A673 (cell line): ENCODE data around the gene ENAH. TPM values are rescaled to one million over a fixed set of nuclear protein-coding genes. Genes with fewer than 3 reads are reported as not detected.
"Not testable (repeated sequence)": the region's sequence is repeated elsewhere in the genome, so short reads cannot be mapped to it uniquely, and the experiment has no call there.

Source experiments
- BruUV-seq: library from RNA; stranded (reverse); fragments of 400-500 nt; replicated peaks from 2 replicates; lab custom pipeline; 2021; lab: Mats Ljungman, UMichigan
- CTCF ChIA-PET: fragments of 300-600 bp; sonication (Branson Sonifier 250); formaldehyde crosslinking; loops from one replicate; lab custom pipeline; 2022; ENCODE audit warnings: antibody characterized with exemption; lab: Charles Lee
- POLR2A ChIA-PET: fragments of 300-600 bp; sonication (Branson Sonifier 250); formaldehyde crosslinking; loops from one replicate; lab custom pipeline; 2022; ENCODE audit warnings: antibody characterized with exemption; ENCODE audit not compliant: low non-redundant PET; lab: Charles Lee
- DNase-seq: peaks from one replicate; pipeline ENCODE4 v3.0.0-alpha.2; 2015; ENCODE audit warnings: low spot score
- H3K27ac ChIP-seq: fragments of 200-600 bp; sonication (generic); 2 replicates; pipeline ENCODE4 v1.5.1; 2016; ENCODE audit warnings: mixed run types, low read depth, mild to moderate bottlenecking, mixed read lengths, antibody characterized with exemption, low read length; ENCODE audit not compliant: poor library complexity, severe bottlenecking
- H3K27me3 ChIP-seq: fragments of 200-600 bp; sonication (generic); replicated peaks from 2 replicates; pipeline ENCODE4 v1.6.1; 2017; ENCODE audit warnings: mixed run types, low read depth, mild to moderate bottlenecking, mixed read lengths, antibody characterized with exemption, low read length; ENCODE audit not compliant: insufficient read depth, poor library complexity
- H3K36me3 ChIP-seq: fragments of 200-600 bp; sonication (generic); 2 replicates; pipeline ENCODE4 v1.6.1; 2016; ENCODE audit warnings: mixed run types, mild to moderate bottlenecking, mixed read lengths, antibody characterized with exemption, low read length; ENCODE audit not compliant: insufficient read depth, poor library complexity, severe bottlenecking
- H3K4me1 ChIP-seq: fragments of 200-600 bp; sonication (generic); 2 replicates; pipeline ENCODE4 v1.6.1; 2017; ENCODE audit warnings: mixed run types, mild to moderate bottlenecking, mixed read lengths, antibody characterized with exemption, low read length; ENCODE audit not compliant: insufficient read depth, poor library complexity, severe bottlenecking
- H3K4me3 ChIP-seq: fragments of 200-600 bp; sonication (generic); 2 replicates; pipeline ENCODE4 v1.5.1; 2016; ENCODE audit warnings: low read depth, mixed run types, mild to moderate bottlenecking, mixed read lengths, low read length; ENCODE audit not compliant: poor library complexity, severe bottlenecking
- H3K9me3 ChIP-seq: fragments of 200-600 bp; sonication (generic); 2 replicates; pipeline ENCODE4 v1.6.1; 2016; ENCODE audit warnings: mixed run types, low read depth, mild to moderate bottlenecking, mixed read lengths, antibody characterized with exemption, low read length; ENCODE audit not compliant: poor library complexity, severe bottlenecking
- EZH2 ChIP-seq: fragments of 200-600 bp; sonication (generic); IDR thresholded peaks from 2 replicates; pipeline ENCODE4 v1.6.1; 2017; ENCODE audit warnings: borderline replicate concordance, low read depth, mild to moderate bottlenecking, mixed read lengths, antibody characterized with exemption, low read length; ENCODE audit not compliant: poor library complexity, severe bottlenecking
- intact Hi-C: fragments of 100-400 bp; cut with micrococcal nuclease; formaldehyde crosslinking; loops from one replicate; pipeline ENCODE4 v1.10.0; 2022; ENCODE audit not compliant: unreplicated experiment
- total RNA-seq: library from RNA; stranded (reverse); gene quantifications from 2 replicates; pipeline ENCODE4 v1.2.3, GENCODE V29; 2021
- TF ChIP-seq, protein P1 (sequence below): fragments of 300-800, 200-600 bp; sonication (generic); conservative IDR thresholded peaks from 2 replicates; pipeline ENCODE4 v1.5.1; 2017; ENCODE audit warnings: low read depth, mild to moderate bottlenecking, antibody characterized with exemption, low read length, moderate library complexity, mixed read lengths

The ENAH gene
- total RNA-seq, 1 experiment from 2014 or later: 186 TPM

DNA sequence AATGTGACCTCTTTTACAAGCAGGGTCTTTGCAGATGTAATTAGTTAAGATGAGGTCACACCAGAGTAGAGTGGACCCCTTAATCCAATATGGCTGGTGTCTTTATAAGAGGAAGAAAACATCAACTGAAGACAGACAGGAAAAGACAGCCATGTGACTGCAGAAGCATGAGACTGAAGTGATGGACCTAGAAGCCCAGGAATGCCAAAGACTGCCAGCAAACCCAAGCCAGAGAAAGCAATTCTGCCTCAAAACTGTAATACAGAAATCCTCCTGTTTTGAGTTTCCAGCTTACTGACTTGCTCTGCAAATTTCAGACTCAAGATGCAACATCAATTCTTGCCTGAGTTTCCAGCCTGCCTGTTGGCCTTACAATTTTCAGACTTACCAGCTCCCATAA, 17.3 kb downstream of the ENAH start:
- no TSS peak for BruUV-seq
- Histone ChIP-seq H3K9me3 (no peaks in the 10 kb centered on the region), H3K27me3 (no peaks in the 10 kb centered on the region), H3K27ac (no peak overlapping the region), H3K4me3 (no peak overlapping the region), H3K36me3 (peaks cover 12% of the 10 kb centered on the region), H3K4me1 (peaks cover 16% of the 10 kb centered on the region)
- intact Hi-C loops: no loop called here
- ChIA-PET CTCF (no interaction called here), POLR2A (no interaction called here)
- no peak for DNase-seq
- TF ChIP-seq EZH2: no peak
- TF ChIP-seq, protein P1, sequence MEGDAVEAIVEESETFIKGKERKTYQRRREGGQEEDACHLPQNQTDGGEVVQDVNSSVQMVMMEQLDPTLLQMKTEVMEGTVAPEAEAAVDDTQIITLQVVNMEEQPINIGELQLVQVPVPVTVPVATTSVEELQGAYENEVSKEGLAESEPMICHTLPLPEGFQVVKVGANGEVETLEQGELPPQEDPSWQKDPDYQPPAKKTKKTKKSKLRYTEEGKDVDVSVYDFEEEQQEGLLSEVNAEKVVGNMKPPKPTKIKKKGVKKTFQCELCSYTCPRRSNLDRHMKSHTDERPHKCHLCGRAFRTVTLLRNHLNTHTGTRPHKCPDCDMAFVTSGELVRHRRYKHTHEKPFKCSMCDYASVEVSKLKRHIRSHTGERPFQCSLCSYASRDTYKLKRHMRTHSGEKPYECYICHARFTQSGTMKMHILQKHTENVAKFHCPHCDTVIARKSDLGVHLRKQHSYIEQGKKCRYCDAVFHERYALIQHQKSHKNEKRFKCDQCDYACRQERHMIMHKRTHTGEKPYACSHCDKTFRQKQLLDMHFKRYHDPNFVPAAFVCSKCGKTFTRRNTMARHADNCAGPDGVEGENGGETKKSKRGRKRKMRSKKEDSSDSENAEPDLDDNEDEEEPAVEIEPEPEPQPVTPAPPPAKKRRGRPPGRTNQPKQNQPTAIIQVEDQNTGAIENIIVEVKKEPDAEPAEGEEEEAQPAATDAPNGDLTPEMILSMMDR: no peak

DNA sequence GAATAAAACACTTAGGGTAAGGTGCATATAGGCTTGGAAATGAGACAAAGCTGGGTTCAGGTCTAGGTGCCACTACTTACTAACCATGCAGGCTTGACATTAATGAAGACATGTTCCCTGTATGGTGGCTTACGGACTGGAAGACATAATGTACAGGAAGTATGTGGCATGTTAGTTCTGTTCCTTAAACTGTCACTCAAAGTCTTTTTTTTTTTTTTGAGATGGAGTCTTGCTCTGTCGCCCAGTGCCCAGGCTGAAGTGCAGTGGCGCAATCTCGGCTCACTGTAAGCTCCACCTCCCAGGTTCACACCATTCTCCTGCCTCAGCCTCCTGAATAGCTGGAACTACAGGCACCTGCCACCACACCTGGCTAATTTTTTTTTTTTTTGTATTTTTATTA, 20.1 kb downstream of the ENAH start:
- H3K9me3 ChIP-seq, H3K27ac ChIP-seq, DNase-seq, H3K27me3 ChIP-seq, H3K4me3 ChIP-seq, intact Hi-C loops, CTCF ChIA-PET, H3K36me3 ChIP-seq, POLR2A ChIA-PET, BruUV-seq: not testable (repeated sequence)
- H3K4me1 ChIP-seq: peaks cover 29% of the 10 kb centered on the region

DNA sequence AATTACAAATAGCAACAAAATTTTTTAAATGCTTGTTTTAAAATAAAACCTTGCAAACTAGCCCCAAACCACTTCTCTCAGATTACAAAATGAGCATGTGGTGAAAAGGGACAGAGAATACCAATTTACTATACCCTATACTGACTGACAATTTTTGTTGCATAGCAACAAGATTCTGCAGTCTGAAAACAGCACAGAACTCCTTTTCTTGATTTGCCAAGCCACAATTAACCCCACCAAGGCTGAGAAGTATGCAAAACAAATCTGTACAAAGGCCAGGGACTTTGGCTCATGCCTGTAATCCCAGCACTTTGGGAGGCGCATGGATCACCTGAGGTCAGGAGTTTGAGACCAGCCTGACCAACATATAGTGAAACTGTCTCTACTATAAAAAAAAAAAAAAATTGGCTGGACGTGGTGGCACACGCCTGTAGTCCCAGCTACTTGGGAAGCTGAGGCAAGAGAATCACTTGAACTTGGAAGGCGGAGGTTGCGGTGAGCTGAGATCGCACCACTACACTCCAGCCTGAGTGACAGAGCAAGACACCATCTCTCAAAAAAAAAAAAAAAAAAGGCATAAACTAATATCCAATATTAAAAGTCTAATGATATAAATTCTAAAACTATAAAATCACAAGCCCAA, 21.8 kb downstream of the ENAH start:
- H3K4me3 ChIP-seq: no peak overlapping the region
- no peaks in the 10 kb centered on the region for H3K9me3 ChIP-seq
- no peaks in the 10 kb centered on the region for H3K27me3 ChIP-seq
- BruUV-seq: no TSS peak
- TF ChIP-seq, protein P1: no peak
- TF ChIP-seq EZH2: no peak
- H3K36me3 ChIP-seq: no peaks in the 10 kb centered on the region
- no peak for DNase-seq
- H3K4me1 ChIP-seq: peaks cover 24% of the 10 kb centered on the region
- CTCF ChIA-PET: no interaction called here
- intact Hi-C loops: no loop called here
- POLR2A ChIA-PET: no interaction called here
- H3K27ac ChIP-seq: no peak overlapping the region

DNA sequence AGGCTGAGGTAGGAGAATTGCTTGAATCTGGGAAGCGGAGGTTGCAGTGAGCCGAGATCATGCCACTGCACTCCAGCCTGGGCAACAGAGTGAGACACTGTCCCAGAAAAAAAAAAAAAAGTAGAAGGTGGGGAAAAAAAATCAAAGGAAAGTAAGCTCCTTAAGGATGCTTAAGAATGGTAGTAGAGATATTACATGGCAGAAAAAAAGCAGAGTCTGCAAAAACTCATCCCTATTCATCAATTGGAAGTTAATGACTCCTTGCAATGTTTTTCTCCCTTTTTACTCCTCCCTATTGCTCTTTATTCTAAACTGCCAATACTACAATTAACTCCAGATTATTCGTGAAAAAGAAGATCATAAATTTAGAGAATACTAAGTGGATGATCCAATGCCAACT, 23.4 kb downstream of the ENAH start:
- no peak for TF ChIP-seq EZH2
- TF ChIP-seq, protein P1: no peak
- no peak overlapping the region for H3K4me3 ChIP-seq
- no peak for DNase-seq
- no peaks in the 10 kb centered on the region for H3K36me3 ChIP-seq
- POLR2A ChIA-PET: no interaction called here
- no peaks in the 10 kb centered on the region for H3K27me3 ChIP-seq
- no peak overlapping the region for H3K27ac ChIP-seq
- no peaks in the 10 kb centered on the region for H3K9me3 ChIP-seq
- intact Hi-C loops: no loop called here
- H3K4me1 ChIP-seq: peaks cover 19% of the 10 kb centered on the region
- no TSS peak for BruUV-seq
- CTCF ChIA-PET: no interaction called here

DNA sequence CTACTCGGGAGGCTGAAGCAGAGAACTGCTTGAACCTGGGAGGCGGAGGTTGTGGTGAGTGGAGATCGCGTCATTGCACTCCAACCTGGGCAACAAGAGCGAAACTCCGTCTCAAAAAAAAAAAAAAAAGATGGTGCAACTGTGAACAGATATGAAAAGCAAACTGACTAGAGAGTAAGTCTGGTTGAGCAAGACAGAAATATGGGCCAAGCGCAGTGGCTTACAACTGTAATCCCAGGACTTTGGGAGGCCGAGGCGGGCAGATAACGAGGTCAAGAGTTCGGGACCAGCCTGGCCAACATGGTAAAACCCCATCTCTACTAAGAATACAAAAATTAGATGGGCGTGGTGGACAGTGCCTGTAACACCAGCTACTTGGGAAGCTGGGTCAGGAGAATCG, 24.1 kb downstream of the ENAH start:
- H3K36me3 ChIP-seq, POLR2A ChIA-PET: not testable (repeated sequence)

More for the DNA sequence above, 24.1 kb downstream of the ENAH start:
- DNase-seq, H3K27me3 ChIP-seq, intact Hi-C loops, H3K27ac ChIP-seq, H3K9me3 ChIP-seq, CTCF ChIA-PET, H3K4me3 ChIP-seq, BruUV-seq: not testable (repeated sequence)
- H3K4me1 ChIP-seq: peaks cover 19% of the 10 kb centered on the region
